ENCODE results near the gene FAIM2.
A peak's percentile ranks its signal among the peaks of the same experiment; 100 is the strongest.
"Not testable (repeated sequence)": the region's sequence is repeated elsewhere in the genome, so short reads cannot be mapped to it uniquely, and the experiment has no call there.

The FAIM2 gene

DNA sequence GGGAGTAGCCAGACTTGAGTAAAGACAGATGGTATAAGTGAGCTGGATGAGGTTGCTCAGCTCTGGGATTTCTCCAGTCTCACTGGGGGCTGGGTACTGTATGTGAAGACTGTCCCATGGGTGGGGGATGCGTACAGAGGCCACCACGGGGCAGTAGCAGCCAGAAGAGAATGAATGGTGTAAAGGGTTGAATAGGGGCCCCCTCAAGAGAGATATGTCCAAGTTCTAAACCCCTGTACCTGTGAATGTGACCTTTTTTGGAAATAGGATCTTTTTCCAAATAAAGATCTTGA lies 39.0 kb downstream of the FAIM2 start:
- TF ChIP-seq, protein P1, sequence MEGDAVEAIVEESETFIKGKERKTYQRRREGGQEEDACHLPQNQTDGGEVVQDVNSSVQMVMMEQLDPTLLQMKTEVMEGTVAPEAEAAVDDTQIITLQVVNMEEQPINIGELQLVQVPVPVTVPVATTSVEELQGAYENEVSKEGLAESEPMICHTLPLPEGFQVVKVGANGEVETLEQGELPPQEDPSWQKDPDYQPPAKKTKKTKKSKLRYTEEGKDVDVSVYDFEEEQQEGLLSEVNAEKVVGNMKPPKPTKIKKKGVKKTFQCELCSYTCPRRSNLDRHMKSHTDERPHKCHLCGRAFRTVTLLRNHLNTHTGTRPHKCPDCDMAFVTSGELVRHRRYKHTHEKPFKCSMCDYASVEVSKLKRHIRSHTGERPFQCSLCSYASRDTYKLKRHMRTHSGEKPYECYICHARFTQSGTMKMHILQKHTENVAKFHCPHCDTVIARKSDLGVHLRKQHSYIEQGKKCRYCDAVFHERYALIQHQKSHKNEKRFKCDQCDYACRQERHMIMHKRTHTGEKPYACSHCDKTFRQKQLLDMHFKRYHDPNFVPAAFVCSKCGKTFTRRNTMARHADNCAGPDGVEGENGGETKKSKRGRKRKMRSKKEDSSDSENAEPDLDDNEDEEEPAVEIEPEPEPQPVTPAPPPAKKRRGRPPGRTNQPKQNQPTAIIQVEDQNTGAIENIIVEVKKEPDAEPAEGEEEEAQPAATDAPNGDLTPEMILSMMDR (IDR thresholded peaks at IDR 0.05; ENCODE audit: insufficient read depth, low read depth, low read length, missing control alignments): no peak
- H3K4me3 ChIP-seq (ENCODE audit: low read depth, low read length): no peak overlapping the region

DNA sequence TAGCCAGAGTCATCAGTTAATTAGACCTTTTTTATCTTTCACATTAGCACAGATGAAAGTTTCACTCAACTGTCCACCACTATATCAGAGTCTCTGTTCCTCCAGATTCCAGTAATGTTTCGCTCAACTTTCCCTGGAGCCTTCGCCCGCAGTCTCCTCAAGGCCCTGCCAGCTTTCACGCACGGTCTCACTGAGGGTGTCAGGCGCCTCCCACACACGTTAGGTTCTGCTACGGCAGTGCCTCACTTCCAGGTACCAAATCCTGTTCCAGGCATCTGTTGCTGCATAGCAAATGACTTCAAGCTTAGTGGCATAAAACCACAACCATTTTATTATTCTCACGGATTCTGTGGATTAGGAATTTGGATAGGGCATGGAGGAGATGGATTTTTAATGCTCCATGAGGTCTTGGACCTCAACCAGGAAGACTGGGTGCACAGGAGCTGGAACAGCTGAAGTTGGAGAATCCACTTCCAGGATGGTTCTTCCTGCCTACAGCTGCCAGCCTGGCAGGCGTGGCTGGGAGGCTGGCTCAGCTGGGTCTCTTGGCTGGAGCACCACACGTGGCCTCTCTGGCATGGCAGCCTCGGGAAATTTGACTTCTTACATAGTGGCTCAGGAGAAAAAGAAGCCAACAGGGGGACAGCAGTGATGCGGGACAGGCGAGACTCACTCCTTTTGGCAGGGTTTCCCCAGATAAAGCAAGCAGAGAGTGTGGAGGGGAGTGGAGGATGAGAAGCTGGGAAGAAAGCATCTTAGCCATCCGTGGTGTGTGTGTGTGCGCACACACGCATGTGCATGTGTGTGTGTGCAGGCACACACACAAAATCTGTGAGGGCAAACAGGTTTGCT lies 39.5 kb downstream of the FAIM2 start:
- DNase-seq (ENCODE audit: low read depth): no peak
- TF ChIP-seq, protein P1 (IDR thresholded peaks at IDR 0.05; ENCODE audit: insufficient read depth, low read depth, low read length, missing control alignments): no peak
- no peak overlapping the region for H3K4me3 ChIP-seq (ENCODE audit: low read depth, low read length)

More for the DNA sequence above, 39.0 kb downstream of the FAIM2 start:
- no peak for DNase-seq (ENCODE audit: low read depth)

DNA sequence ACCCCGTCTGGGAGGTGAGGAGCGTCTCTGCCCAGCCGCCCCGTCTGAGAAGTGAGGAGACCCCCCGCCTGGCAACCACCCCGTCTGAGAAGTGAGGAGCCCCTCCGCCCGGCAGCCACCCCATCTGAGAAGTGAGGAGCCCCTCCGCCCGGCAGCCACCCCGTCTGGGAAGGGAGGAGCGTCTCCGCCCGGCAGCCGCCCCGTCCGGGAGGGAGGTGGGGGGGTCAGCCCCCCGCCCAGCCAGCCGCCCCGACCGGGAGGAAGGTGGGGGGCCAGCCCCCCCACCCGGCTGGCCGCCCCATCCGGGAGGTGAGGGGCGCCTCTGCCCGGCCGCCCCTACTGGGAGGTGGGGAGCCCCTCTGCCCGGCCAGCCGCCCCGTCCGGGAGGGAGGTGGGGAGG lies 42.8 kb downstream of the FAIM2 start:
- DNase-seq (ENCODE audit: low read depth): not testable (repeated sequence)

DNA sequence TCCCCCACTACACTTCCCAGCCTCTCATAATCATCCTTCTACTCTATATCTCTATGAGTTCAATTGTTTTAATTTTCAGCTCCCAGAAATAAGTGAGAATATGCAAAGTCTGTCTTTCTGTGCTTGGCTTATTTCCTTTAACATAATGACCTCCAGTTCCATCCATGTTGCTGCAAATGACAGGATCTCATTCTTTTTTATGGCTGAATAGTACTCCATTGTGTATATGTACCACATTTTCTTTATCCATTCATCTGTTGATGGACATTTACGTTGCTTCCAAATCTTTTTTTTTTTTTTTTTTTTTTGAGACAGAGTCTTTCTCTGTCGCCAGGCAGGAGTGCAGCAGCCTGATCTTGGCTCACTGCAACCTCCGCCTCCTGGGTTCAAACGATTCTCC lies 47.8 kb downstream of the FAIM2 start:
- not testable (repeated sequence) for H3K4me3 ChIP-seq (ENCODE audit: low read depth, low read length); DNase-seq (ENCODE audit: low read depth)

More for the DNA sequence above, 42.8 kb downstream of the FAIM2 start:
- H3K4me3 ChIP-seq (ENCODE audit: low read depth, low read length): not testable (repeated sequence)

DNA sequence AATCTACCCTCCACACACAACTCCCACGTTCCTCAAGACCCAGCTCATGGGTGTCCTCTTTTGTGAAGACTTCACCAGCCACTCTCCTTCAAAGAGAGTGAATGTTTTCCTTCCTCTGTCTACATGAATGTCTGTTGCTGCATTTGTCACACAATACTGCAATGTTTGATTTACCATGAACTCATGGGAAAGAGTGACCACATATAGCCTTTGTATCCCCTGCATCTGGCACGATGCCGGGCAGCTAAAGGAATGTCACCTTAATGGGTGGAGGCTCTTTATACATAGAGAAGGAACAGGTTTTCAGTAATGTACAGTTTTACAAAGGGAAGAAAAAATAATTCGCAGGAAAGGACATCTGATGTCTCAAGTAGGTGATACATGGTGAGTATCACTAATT lies 48.7 kb downstream of the FAIM2 start:
- no peak overlapping the region for H3K4me3 ChIP-seq (ENCODE audit: low read depth, low read length)
- DNase-seq (ENCODE audit: low read depth): no peak
- TF ChIP-seq, protein P1 (IDR thresholded peaks at IDR 0.05; ENCODE audit: insufficient read depth, low read depth, low read length, missing control alignments): no peak

DNA sequence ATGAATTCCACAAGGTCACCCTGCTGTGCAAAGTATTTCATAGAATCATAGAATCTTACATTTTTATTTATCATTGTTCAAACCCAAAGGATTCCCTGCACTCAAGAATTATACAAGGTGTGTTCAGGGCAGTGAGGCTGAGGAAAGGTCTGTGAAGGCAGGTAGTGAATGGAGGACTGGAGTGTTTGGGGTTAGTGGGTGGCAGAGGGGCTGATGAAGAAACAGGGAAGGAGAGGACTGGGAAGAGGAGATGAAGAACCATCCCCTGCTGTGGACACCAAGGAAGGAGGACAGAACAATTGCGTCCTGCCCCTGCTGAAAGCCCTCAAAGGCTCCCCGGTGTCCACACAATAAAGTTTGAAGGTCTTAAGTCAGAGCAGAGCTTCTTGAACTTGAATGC lies 50.0 kb downstream of the FAIM2 start:
- no peak overlapping the region for H3K4me3 ChIP-seq (ENCODE audit: low read depth, low read length)
- TF ChIP-seq, protein P1 (IDR thresholded peaks at IDR 0.05; ENCODE audit: insufficient read depth, low read depth, low read length, missing control alignments): no peak
- no peak for DNase-seq (ENCODE audit: low read depth)

DNA sequence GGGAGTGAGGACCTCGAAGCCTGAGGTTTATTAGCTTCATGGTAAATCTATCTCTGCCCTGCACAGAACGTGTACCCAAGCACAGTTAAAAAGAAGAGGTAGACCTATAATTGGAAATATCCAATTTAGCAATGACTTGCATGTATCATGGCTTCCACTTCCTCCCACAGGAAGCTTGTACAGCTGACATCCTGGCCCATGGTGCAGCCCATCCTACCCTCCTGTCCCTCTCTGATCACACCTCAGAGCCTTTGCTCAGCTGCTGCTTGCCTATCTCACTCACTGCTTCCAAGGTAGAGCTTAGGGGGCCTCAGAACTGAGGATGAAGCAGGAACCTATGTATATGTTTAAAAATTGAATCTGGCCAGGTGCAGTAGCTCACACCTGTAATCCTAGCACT lies 56.5 kb downstream of the FAIM2 start:
- H3K4me3 ChIP-seq (ENCODE audit: low read depth, low read length): no peak overlapping the region
- TF ChIP-seq, protein P1 (IDR thresholded peaks at IDR 0.05; ENCODE audit: insufficient read depth, low read depth, low read length, missing control alignments): no peak
- peak; percentile 35 for DNase-seq (ENCODE audit: low read depth)

DNA sequence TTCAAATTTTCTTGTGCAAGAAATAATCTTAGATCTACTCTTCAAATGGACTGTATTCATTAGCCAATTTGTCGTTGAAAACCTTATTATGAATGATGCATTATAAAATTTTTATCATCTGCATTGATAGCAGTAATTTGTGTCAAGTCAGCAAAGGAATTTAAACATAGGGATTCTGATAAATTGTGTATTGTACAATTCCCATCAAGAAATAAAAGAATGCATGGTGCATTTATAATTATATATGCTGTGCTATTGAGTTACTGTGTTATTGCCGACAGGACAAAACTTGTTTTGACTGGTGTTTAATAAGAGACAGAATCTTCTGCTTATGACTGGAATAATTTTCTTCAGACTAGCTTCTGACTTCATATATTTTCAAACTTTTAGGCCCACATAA lies 57.7 kb downstream of the FAIM2 start:
- no peak for DNase-seq (ENCODE audit: low read depth)
- TF ChIP-seq, protein P1 (IDR thresholded peaks at IDR 0.05; ENCODE audit: insufficient read depth, low read depth, low read length, missing control alignments): no peak
- no peak overlapping the region for H3K4me3 ChIP-seq (ENCODE audit: low read depth, low read length)

Data from GM12865 (cell line).